GM10266 (cell line): Measurements from ENCODE around the gene TELO2.

Experiments
- DNase-seq: peaks from one replicate; pipeline ENCODE4 v3.0.0; 2012; ENCODE audit errors: extremely low spot score
- CTCF ChIP-seq: IDR thresholded peaks from 2 replicates; pipeline ENCODE4 v1.5.1; 2012; ENCODE audit warnings: mild to moderate bottlenecking, low read depth; ENCODE audit not compliant: control insufficient read depth, insufficient read depth; ENCODE audit errors: missing control alignments

The TELO2 gene

GRCh38 chr16:1497014-1497598 lies 3.9 kb downstream of the TELO2 start:
- no peak for TF ChIP-seq CTCF
- no peak for DNase-seq

GRCh38 chr16:1498899-1499676 lies 5.9 kb downstream of the TELO2 start:
- no peak for TF ChIP-seq CTCF
- DNase-seq, result no peak

GRCh38 chr16:1499756-1500464 lies 6.8 kb downstream of the TELO2 start:
- TF ChIP-seq CTCF, result no peak
- no peak for DNase-seq

- DNase-seq, result no peak
- no peak for TF ChIP-seq CTCF
These were observed 7.4 kb downstream of the TELO2 start for GRCh38 chr16:1500465-1501150.

GRCh38 chr16:1501630-1502029 lies 8.5 kb downstream of the TELO2 start:
- no peak for DNase-seq
- TF ChIP-seq CTCF, result no peak

- no peak for TF ChIP-seq CTCF
- no peak for DNase-seq
These were observed 9.2 kb downstream of the TELO2 start for GRCh38 chr16:1502092-1503004.
